ENCODE measurements around the gene PTPRR.

PTPRR gene

DNA sequence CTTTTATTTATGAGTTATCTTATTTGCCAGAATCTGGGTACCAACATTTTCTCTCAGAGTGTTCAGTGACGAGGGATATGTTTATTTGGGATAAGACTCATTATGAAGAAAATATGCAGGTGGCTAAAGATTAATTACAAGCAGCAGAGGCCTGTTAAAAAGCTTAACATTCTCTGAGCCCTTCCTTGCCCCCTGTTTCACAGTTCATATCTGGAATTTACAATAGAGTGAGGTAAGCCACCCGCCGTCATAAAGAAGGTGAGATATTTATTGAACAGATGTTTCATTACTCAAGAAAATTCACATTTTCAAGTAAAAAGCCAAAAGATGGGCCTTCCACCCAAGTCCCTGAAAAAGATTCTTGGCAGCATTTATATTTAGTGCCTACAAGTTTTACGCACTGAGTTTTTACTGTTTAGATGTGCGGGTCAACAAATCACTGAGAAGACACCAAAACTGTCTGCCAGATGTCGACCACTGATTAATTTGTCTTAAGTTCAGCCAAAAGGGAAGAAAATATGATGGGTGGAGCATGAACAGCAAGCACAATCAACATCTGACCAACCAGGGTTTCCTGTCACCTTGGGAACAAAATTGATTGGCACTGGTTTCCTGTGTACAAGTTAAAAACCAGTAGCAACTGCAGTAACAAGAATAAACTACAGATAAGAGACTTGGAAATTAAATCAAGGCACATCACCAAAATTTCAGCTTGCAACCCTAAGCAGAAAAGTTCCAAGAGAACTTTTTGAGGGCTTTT lies 197.8 kb downstream of the PTPRR start:
- Histone ChIP-seq H3K27ac (ENCODE audit: low read depth, low read length) (no peak overlapping the region), H2BK5ac (ENCODE audit: low read depth, low read length, poor library complexity) (no peak overlapping the region), H4K8ac (ENCODE audit: low read depth, low read length) (no peak overlapping the region), H3K4me3 (ENCODE audit: low read depth, low read length) (no peak overlapping the region), H3K18ac (ENCODE audit: low read length) (no peak overlapping the region), H2AFZ (ENCODE audit: insufficient read depth, low read length, poor library complexity) (no peak overlapping the region), H4K91ac (ENCODE audit: low read depth, low read length) (no peak overlapping the region), H2BK120ac (ENCODE audit: insufficient read depth, low read length, poor library complexity) (no peak overlapping the region), H3K27me3 (ENCODE audit: insufficient read depth, low read length) (no peaks in the 10 kb centered on the region), H3K9me3 (ENCODE audit: insufficient read depth, low read depth, low read length) (no peaks in the 10 kb centered on the region), H3K4me1 (ENCODE audit: control insufficient read depth in 1 of 2, insufficient read depth in 2 of 2, low read length in 2 of 2) (no peaks in the 10 kb centered on the region), H3K9ac (ENCODE audit: low read length) (no peak overlapping the region), H3K14ac (ENCODE audit: low read length) (no peak overlapping the region), H3K79me2 (ENCODE audit: control insufficient read depth, insufficient read depth, low read length, poor library complexity) (no peaks in the 10 kb centered on the region), H3K79me1 (ENCODE audit: low read length) (no peaks in the 10 kb centered on the region), H3K4me2 (ENCODE audit: low read length) (no peak overlapping the region), H3K23ac (ENCODE audit: low read length) (no peak overlapping the region), H4K12ac (ENCODE audit: low read depth, low read length) (no peak overlapping the region), H3K4ac (ENCODE audit: low read depth, low read length) (no peak overlapping the region), H3K36me3 (ENCODE audit: control insufficient read depth in 1 of 2, insufficient read depth in 2 of 2, low read length in 2 of 2) (no peaks in the 10 kb centered on the region), H2BK12ac (ENCODE audit: low read length) (no peak overlapping the region), H2AK5ac (ENCODE audit: low read length) (no peak overlapping the region)
- no CpG with 5 or more reads among the region's 6 CpGs for WGBS (ENCODE audit: extremely low coverage, insufficient coverage, insufficient read length)
- DNase-seq = no peak

DNA sequence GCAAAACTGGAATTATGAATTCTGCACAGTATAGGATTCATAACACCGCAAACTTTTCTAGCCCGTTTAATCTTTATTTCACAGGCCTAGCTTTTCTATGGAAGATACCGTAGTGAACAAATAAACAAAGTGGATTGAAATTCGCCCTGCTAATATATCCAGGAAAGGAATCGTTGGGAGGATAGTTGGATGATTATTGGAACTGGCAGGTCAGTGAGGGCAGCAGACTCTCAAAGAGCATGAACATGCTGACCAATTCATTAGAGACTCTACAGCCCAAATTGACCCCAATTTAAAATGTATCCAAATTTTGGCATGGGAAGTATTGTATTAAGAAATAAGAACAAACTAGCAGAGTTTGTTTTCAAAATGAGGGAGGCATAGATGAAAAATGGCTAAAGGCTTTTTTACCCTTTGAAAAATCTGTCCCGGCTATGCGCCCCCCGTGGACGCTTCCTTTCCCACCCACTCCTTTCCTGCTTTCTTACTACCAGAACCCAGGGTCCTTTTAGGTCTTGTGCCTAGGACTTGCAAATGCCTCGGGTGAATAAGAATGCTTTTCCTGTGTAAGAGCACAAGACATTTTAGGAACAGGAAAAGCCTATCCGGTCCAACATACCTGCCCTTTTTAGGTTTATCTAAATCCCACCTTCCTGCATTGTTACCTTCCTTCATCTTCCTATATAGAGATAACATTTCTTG lies 198.7 kb downstream of the PTPRR start:
- Histone ChIP-seq H2AK5ac (ENCODE audit: low read length) (no peak overlapping the region), H3K4me3 (ENCODE audit: low read depth, low read length) (no peak overlapping the region), H3K4ac (ENCODE audit: low read depth, low read length) (no peak overlapping the region), H3K27me3 (ENCODE audit: insufficient read depth, low read length) (no peaks in the 10 kb centered on the region), H3K4me2 (ENCODE audit: low read length) (no peak overlapping the region), H2BK5ac (ENCODE audit: low read depth, low read length, poor library complexity) (no peak overlapping the region), H2AFZ (ENCODE audit: insufficient read depth, low read length, poor library complexity) (no peak overlapping the region), H3K23ac (ENCODE audit: low read length) (no peak overlapping the region), H3K9me3 (ENCODE audit: insufficient read depth, low read depth, low read length) (no peaks in the 10 kb centered on the region), H3K36me3 (ENCODE audit: control insufficient read depth in 1 of 2, insufficient read depth in 2 of 2, low read length in 2 of 2) (no peaks in the 10 kb centered on the region), H2BK12ac (ENCODE audit: low read length) (no peak overlapping the region), H4K12ac (ENCODE audit: low read depth, low read length) (no peak overlapping the region), H3K4me1 (ENCODE audit: control insufficient read depth in 1 of 2, insufficient read depth in 2 of 2, low read length in 2 of 2) (no peaks in the 10 kb centered on the region), H3K18ac (ENCODE audit: low read length) (no peak overlapping the region), H3K9ac (ENCODE audit: low read length) (no peak overlapping the region), H3K79me1 (ENCODE audit: low read length) (no peaks in the 10 kb centered on the region), H3K14ac (ENCODE audit: low read length) (no peak overlapping the region), H3K27ac (ENCODE audit: low read depth, low read length) (no peak overlapping the region), H2BK120ac (ENCODE audit: insufficient read depth, low read length, poor library complexity) (no peak overlapping the region), H4K8ac (ENCODE audit: low read depth, low read length) (no peak overlapping the region), H3K79me2 (ENCODE audit: control insufficient read depth, insufficient read depth, low read length, poor library complexity) (no peaks in the 10 kb centered on the region), H4K91ac (ENCODE audit: low read depth, low read length) (no peak overlapping the region)
- WGBS (ENCODE audit: extremely low coverage, insufficient coverage, insufficient read length) = no CpG with 5 or more reads among the region's 11 CpGs
- DNase-seq = no peak

DNA sequence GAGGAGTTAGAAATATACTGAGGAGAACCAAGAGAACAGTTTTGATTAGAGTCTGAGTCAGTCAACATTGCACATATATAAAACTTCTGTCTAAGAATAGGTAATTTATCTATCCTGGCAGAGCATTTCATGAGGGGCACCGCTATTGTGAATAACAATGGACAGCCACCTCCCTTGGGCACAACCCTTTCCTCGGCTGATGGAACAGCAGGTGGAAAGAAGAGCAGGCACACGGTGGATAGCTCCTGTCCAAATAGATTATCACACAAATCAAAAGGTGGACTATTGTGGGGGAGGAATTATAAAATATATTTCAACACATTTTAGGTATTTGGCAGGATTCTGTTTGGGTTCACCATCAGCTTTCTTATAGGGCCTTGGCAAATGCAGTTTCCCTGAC lies 199.3 kb downstream of the PTPRR start:
- Histone ChIP-seq H3K27ac (ENCODE audit: low read depth, low read length) (no peak overlapping the region), H3K9ac (ENCODE audit: low read length) (no peak overlapping the region)
- WGBS (ENCODE audit: extremely low coverage, insufficient coverage, insufficient read length) = no CpG with 5 or more reads among the region's 3 CpGs

DNA sequence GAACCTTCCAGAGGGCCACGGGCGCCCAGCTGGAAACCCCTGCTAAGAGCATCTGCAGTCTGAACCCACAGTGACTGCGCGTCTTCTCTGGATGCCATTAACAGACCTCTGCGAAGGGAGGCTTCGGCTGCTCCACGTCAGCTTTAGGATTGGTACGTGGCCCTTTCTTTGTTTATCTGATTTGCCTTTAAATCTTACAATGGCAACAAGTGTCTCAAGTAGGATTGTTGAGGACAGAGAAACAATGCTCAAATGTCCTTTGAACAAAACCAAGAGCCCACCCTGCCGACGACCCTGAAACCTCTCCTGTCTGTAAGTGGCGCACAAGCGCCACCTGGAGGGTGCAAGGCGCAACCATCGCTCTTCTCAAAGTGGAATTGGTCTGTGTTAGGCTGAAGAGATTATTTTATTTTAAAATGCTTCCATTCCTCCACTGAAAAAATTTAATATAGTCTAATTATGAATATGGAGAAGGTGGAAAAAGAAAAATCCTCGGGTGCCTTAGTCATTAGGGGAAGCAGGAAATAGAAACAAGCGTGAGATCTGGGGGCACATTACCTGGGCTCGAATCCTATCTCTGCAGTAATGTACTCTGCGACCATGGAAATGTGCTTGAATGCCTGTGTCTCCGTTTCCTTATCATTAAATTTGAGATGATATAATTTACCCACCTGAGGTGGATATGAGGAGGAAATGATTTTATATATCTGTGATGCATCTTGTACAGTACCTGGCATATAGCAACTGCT lies 200.7 kb downstream of the PTPRR start:
- Histone ChIP-seq H3K9ac (ENCODE audit: low read length) (no peak overlapping the region), H3K36me3 (ENCODE audit: control insufficient read depth in 1 of 2, insufficient read depth in 2 of 2, low read length in 2 of 2) (no peaks in the 10 kb centered on the region), H2AK5ac (ENCODE audit: low read length) (no peak overlapping the region), H2BK120ac (ENCODE audit: insufficient read depth, low read length, poor library complexity) (no peak overlapping the region), H3K27me3 (ENCODE audit: insufficient read depth, low read length) (no peaks in the 10 kb centered on the region), H3K4ac (ENCODE audit: low read depth, low read length) (no peak overlapping the region), H4K8ac (ENCODE audit: low read depth, low read length) (no peak overlapping the region), H3K9me3 (ENCODE audit: insufficient read depth, low read depth, low read length) (no peaks in the 10 kb centered on the region), H2AFZ (ENCODE audit: insufficient read depth, low read length, poor library complexity) (no peak overlapping the region), H3K79me2 (ENCODE audit: control insufficient read depth, insufficient read depth, low read length, poor library complexity) (no peaks in the 10 kb centered on the region), H3K4me3 (ENCODE audit: low read depth, low read length) (no peak overlapping the region), H3K4me2 (ENCODE audit: low read length) (peak overlapping the region; percentile 49), H3K79me1 (ENCODE audit: low read length) (no peaks in the 10 kb centered on the region), H3K4me1 (ENCODE audit: control insufficient read depth in 1 of 2, insufficient read depth in 2 of 2, low read length in 2 of 2) (no peaks in the 10 kb centered on the region), H2BK12ac (ENCODE audit: low read length) (no peak overlapping the region), H3K23ac (ENCODE audit: low read length) (no peak overlapping the region), H4K12ac (ENCODE audit: low read depth, low read length) (no peak overlapping the region), H2BK5ac (ENCODE audit: low read depth, low read length, poor library complexity) (no peak overlapping the region), H4K91ac (ENCODE audit: low read depth, low read length) (no peak overlapping the region), H3K14ac (ENCODE audit: low read length) (no peak overlapping the region), H3K27ac (ENCODE audit: low read depth, low read length) (no peak overlapping the region), H3K18ac (ENCODE audit: low read length) (no peak overlapping the region)
- DNase-seq = peak in 1 of 2 donors; percentile 49
- WGBS (ENCODE audit: extremely low coverage, insufficient coverage, insufficient read length) = no CpG with 5 or more reads among the region's 19 CpGs

More for the DNA sequence above, 199.3 kb downstream of the PTPRR start:
- Histone ChIP-seq H3K27me3 (ENCODE audit: insufficient read depth, low read length) (no peaks in the 10 kb centered on the region), H3K18ac (ENCODE audit: low read length) (no peak overlapping the region), H2AFZ (ENCODE audit: insufficient read depth, low read length, poor library complexity) (no peak overlapping the region), H3K4ac (ENCODE audit: low read depth, low read length) (no peak overlapping the region), H3K14ac (ENCODE audit: low read length) (no peak overlapping the region), H3K4me2 (ENCODE audit: low read length) (no peak overlapping the region), H3K36me3 (ENCODE audit: control insufficient read depth in 1 of 2, insufficient read depth in 2 of 2, low read length in 2 of 2) (no peaks in the 10 kb centered on the region), H2BK12ac (ENCODE audit: low read length) (no peak overlapping the region), H3K9me3 (ENCODE audit: insufficient read depth, low read depth, low read length) (no peaks in the 10 kb centered on the region), H3K4me3 (ENCODE audit: low read depth, low read length) (no peak overlapping the region), H2BK120ac (ENCODE audit: insufficient read depth, low read length, poor library complexity) (no peak overlapping the region), H4K91ac (ENCODE audit: low read depth, low read length) (no peak overlapping the region), H3K79me2 (ENCODE audit: control insufficient read depth, insufficient read depth, low read length, poor library complexity) (no peaks in the 10 kb centered on the region), H3K4me1 (ENCODE audit: control insufficient read depth in 1 of 2, insufficient read depth in 2 of 2, low read length in 2 of 2) (no peaks in the 10 kb centered on the region), H3K79me1 (ENCODE audit: low read length) (no peaks in the 10 kb centered on the region), H4K8ac (ENCODE audit: low read depth, low read length) (no peak overlapping the region), H3K23ac (ENCODE audit: low read length) (no peak overlapping the region), H2BK5ac (ENCODE audit: low read depth, low read length, poor library complexity) (no peak overlapping the region), H2AK5ac (ENCODE audit: low read length) (no peak overlapping the region), H4K12ac (ENCODE audit: low read depth, low read length) (no peak overlapping the region)
- DNase-seq = no peak
